Upper lobe of right lung (tissue), 1 donor: ENCODE measurements around the gene GRIK2. TPM values are rescaled to one million over a fixed set of nuclear protein-coding genes. Genes with fewer than 3 reads are reported as not detected.
"Not testable (repeated sequence)": the region's sequence is repeated elsewhere in the genome, so short reads cannot be mapped to it uniquely, and the experiment has no call there.

Experiments
- ATAC-seq: fragments of 200-7000 bp; cut with Tn5 transposase; one replicate; pipeline ENCODE4 v1.9.1; 2020; ENCODE audit warnings: mild to moderate bottlenecking, moderate library complexity
- DNase-seq: peaks from one replicate; pipeline ENCODE4 v3.0.0-alpha.2; 2020
- H3K27ac ChIP-seq: fragments of 200-600 bp; one replicate; pipeline ENCODE4 v1.8.0; 2022
- H3K27me3 ChIP-seq: fragments of 200-600 bp; one replicate; pipeline ENCODE4 v1.8.0; 2022; ENCODE audit warnings: mild to moderate bottlenecking
- H3K36me3 ChIP-seq: fragments of 200-600 bp; one replicate; pipeline ENCODE4 v1.8.0; 2022
- H3K4me1 ChIP-seq: fragments of 200-600 bp; one replicate; pipeline ENCODE4 v1.8.0; 2022
- H3K4me3 ChIP-seq: fragments of 200-600 bp; one replicate; pipeline ENCODE4 v1.8.0; 2022; ENCODE audit warnings: mild to moderate bottlenecking
- H3K9me3 ChIP-seq: fragments of 200-600 bp; one replicate; pipeline ENCODE4 v1.8.0; 2022
- CTCF ChIP-seq: fragments of 200-600 bp; IDR thresholded peaks from one replicate; pipeline ENCODE4 v1.8.0; 2022; ENCODE audit warnings: antibody characterized with exemption
- intact Hi-C: fragments of 100-400 bp; cut with DNase I; formaldehyde crosslinking; loops from one replicate; pipeline ENCODE4 v1.11.0; 2022
- total RNA-seq: library from RNA; stranded (reverse); fragmentation: NEBNext Ultra II Directional; extraction: Animal tissue kit (Norgen Biotek cat#: 25700); gene quantifications from one replicate; pipeline ENCODE4 v1.2.1, GENCODE V29; 2021
- donor health status: DM: no; HTN: yes; CAD: no; lungs with severe emphysema.

Gene GRIK2
- total RNA-seq, 1 donor from 2014 or later = 0.38 TPM

DNA sequence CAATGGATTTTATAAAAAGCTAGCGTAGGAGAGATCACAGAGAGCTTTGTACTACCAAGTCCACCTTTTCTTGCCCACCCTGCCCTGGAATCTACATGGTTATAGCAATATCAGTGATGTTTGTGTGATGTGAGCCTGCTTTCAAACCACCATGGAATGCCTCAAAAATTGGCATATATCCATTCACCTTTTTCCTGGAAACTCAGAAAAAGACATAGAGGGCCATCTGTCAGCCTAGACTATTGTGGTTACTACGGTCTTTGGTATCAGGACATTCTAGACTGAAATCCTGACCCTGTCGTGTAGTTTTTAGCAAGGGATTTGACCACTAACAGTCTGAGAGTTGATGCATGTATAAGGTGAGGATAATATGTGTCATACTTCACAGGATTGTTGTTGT, 239.6 kb downstream of the GRIK2 start:
- DNase-seq = no peak
- Histone ChIP-seq H3K4me1 (no peaks in the 10 kb centered on the region), H3K27me3 (no peaks in the 10 kb centered on the region), H3K27ac (no peak overlapping the region), H3K9me3 (no peaks in the 10 kb centered on the region), H3K4me3 (no peak overlapping the region), H3K36me3 (no peaks in the 10 kb centered on the region)
- no peak for TF ChIP-seq CTCF
- intact Hi-C loops = no loop called here
- no peak for ATAC-seq

DNA sequence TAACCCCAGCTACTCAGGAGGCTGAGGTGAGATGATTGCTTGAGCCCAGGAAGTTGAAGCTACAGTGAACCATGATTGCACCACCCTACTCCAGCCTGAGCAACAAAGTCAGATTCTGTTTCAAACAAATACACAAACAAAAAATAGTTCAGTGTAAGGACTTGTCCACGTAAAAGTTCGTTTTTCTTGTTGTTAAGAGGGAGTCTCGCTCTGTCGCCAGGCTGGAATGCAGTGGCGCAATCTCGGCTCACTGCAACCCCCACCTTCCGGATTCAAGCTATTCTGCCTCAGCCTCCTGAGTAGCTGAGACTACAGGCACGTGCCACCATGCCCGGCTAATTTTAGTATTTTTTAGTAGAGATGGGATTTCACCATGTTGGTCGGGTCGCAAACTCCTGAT, 245.4 kb downstream of the GRIK2 start:
- H3K36me3 ChIP-seq, H3K4me1 ChIP-seq, H3K27me3 ChIP-seq, H3K9me3 ChIP-seq, H3K4me3 ChIP-seq, DNase-seq, ATAC-seq, H3K27ac ChIP-seq, intact Hi-C loops: not testable (repeated sequence)

GRCh38 chr6:101640131-101640530, 246.6 kb downstream of the GRIK2 start:
- intact Hi-C loops = no loop called here
- no peaks in the 10 kb centered on the region for H3K4me1 ChIP-seq
- no peaks in the 10 kb centered on the region for H3K27me3 ChIP-seq
- ATAC-seq (no peak), DNase-seq (no peak)
- no peak for TF ChIP-seq CTCF
- no peak overlapping the region for H3K4me3 ChIP-seq
- H3K36me3 ChIP-seq = no peaks in the 10 kb centered on the region
- no peaks in the 10 kb centered on the region for H3K9me3 ChIP-seq
- H3K27ac ChIP-seq = no peak overlapping the region

DNA sequence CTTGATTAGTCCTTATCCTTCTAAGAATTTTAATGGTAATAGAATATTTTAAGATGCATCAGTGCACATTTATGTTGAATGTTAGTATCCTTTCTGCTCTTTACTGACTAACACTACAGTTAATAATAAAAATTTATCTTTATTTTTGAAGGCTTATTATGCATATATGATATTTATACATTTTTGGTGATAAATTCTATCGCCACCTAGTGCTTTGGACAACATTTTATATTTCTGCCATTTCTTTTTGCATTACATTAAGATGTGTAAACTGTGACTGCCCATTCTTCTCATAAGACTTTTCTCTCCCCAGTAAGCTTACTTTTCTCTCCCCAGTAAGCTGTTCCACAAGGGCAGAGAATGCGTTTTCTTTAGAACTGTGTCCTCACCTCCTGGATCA, 252.3 kb downstream of the GRIK2 start:
- no peak for DNase-seq
- no peak for ATAC-seq
- no peak overlapping the region for H3K4me3 ChIP-seq
- no peaks in the 10 kb centered on the region for H3K27me3 ChIP-seq
- intact Hi-C loops = no loop called here
- no peak overlapping the region for H3K27ac ChIP-seq
- no peak for TF ChIP-seq CTCF
- H3K4me1 ChIP-seq = no peaks in the 10 kb centered on the region
- H3K36me3 ChIP-seq = no peaks in the 10 kb centered on the region
- no peaks in the 10 kb centered on the region for H3K9me3 ChIP-seq

DNA sequence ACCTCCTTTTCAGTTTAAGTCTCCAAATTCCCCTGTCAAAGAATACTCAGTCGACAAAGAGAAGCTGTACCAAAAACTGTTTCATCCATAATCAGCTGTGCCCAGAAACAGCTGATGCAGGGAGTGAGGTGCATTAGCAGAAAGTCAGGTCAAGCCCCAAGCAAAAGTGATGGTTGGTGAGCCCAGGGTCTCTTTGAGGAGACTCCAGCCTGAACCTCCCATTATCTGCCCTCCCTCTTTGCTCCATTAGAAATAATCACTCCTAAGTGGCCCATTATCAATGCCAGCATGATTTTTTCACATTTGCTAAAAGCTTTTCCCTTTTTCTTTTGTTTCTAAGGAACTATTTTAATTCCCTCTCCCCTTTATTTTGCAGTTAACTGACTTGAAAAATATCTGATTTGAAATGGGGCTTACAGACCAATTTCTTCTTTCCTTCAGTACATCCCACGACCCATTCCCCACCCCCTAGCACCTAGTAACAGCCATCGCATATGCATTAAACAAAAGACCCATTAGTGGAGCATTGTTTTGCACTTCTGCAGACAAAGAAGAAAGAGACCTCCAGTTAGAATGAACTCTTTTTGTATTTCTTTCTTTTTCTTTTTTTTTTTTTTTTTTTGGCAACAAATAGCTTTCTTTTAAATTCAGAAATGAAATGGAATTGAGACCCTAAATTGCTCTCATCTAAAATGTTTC, 257.0 kb downstream of the GRIK2 start:
- DNase-seq (no peak), ATAC-seq (no peak)
- H3K36me3 ChIP-seq = no peaks in the 10 kb centered on the region
- no peaks in the 10 kb centered on the region for H3K9me3 ChIP-seq
- no peak overlapping the region for H3K27ac ChIP-seq
- no peaks in the 10 kb centered on the region for H3K27me3 ChIP-seq
- H3K4me1 ChIP-seq = no peaks in the 10 kb centered on the region
- H3K4me3 ChIP-seq = no peak overlapping the region
- intact Hi-C loops = no loop called here
- no peak for TF ChIP-seq CTCF

DNA sequence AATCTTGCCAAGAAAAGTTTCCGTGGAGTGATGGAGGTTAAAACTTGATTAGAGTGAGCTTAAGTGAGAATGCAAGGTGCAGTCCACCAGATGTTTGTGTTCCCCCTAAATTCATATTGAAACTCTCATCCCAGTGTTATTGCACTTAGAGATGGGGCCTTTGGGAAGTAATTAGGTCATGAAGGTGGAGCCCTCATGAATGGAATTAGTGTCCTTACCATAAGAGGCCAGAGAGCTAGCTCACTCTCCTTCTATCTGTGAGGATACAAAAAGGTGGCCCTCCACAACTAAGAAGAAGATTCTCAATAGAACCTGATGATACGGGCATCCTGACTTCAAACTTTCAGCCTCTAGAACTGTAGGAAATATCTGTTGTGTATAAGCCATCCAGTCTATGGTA, 258.6 kb downstream of the GRIK2 start:
- Histone ChIP-seq H3K27me3 (no peaks in the 10 kb centered on the region), H3K4me1 (no peaks in the 10 kb centered on the region), H3K9me3 (no peaks in the 10 kb centered on the region), H3K4me3 (no peak overlapping the region), H3K36me3 (no peaks in the 10 kb centered on the region), H3K27ac (no peak overlapping the region)
- ATAC-seq = no peak
- no peak for TF ChIP-seq CTCF
- intact Hi-C loops = no loop called here
- DNase-seq = no peak
